Astrocyte of the spinal cord (primary cell): ENCODE results near the gene OR4D5.

ENCODE experiments used
- DNase-seq: peaks from one replicate; pipeline ENCODE4 v3.0.0; 2011; ENCODE audit warnings: low read depth, low spot score
- H3K4me3 ChIP-seq: 2 replicates; pipeline ENCODE4 v1.5.1; 2011; ENCODE audit warnings: low read depth, mild to moderate bottlenecking, low read length, moderate library complexity
- in situ Hi-C: cut with HindIII; loops from 2 replicates; pipeline ENCODE4 v1.10.0; 2017; ENCODE audit warnings: low sequenced_read_pairs
- TF ChIP-seq, protein P1 (sequence below): IDR thresholded peaks from 2 replicates; pipeline ENCODE4 v1.5.1; 2012; ENCODE audit warnings: low read depth, mild to moderate bottlenecking, low read length, inconsistent platforms

The OR4D5 gene

DNA sequence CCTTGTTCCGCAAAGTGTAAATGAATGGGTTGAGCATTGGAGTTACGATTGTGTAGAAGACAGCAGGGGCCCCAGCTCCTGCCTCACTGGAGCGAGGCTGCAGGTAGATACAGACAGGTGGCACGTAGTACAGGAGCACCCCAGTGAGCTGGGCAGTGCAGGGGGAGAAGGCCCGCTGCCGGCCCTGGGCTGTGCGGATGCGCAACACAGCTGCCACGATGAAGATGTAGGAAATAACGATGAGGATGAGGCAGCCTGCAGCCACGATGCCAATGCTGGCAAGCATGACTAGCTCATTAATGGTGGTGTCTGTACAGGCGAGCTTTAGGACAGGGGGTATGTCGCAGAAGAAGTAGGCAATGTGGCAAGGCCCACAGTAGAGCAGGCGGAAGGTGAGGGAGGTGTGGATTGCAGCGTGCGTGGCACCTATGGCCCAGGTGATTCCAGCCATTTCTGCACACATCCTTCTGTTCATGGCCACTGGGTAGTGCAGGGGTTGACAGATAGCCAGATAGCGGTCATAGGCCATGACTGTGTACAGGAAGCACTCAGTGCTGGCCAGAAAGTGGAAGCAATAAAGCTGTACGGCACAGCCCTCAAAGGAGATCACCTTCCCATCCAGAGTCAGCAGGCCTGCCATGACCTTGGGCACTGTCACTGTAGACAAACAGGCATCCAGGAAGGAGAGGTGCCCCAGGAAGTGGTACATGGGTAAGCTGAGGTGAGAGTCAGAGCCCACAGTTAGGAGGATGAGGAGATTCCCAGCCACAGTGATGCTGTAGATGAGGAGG is 37.5 kb downstream of the OR4D5 start:
- TF ChIP-seq, protein P1, sequence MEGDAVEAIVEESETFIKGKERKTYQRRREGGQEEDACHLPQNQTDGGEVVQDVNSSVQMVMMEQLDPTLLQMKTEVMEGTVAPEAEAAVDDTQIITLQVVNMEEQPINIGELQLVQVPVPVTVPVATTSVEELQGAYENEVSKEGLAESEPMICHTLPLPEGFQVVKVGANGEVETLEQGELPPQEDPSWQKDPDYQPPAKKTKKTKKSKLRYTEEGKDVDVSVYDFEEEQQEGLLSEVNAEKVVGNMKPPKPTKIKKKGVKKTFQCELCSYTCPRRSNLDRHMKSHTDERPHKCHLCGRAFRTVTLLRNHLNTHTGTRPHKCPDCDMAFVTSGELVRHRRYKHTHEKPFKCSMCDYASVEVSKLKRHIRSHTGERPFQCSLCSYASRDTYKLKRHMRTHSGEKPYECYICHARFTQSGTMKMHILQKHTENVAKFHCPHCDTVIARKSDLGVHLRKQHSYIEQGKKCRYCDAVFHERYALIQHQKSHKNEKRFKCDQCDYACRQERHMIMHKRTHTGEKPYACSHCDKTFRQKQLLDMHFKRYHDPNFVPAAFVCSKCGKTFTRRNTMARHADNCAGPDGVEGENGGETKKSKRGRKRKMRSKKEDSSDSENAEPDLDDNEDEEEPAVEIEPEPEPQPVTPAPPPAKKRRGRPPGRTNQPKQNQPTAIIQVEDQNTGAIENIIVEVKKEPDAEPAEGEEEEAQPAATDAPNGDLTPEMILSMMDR, result no peak
- no peak for DNase-seq
- H3K4me3 ChIP-seq, result no peak overlapping the region
- in situ Hi-C loops, result no loop called here

DNA sequence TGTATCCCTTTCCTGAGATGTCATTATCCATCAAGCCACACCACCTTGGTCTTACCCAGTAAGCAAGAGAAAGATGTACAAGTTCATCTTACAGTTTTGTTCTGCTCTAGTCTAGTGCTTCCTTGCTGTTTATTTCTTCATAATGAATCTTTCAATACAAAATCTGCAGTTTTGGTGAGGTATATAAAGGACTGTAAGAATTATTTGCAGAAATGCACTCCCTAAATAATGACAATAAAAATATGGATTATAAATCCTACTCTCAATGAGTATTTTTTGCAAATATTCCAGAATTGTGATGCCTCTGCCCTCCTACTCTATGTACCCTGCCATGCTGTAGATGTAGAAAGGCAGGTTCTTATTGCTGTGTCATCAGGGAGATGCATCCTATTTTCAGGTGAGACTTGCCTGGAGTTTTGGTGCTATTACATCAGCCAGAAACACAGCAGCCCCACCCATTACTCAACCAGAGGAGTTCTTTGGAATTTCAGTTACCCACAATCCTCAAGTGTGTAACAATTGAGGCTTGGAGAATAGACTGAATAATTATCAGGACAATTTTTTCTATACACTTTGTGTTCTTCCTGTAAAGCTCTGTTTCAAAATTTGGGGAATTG is 38.4 kb downstream of the OR4D5 start, which contains the start of gene OR10S1:
OR10S1 (minus strand) TSS at position 51 of the 617 bp plus-strand sequence. CDS start 117 bp downstream, outside the sequence.
- TF ChIP-seq, protein P1, result no peak
- no peak within 1 kb of the TSS for H3K4me3 ChIP-seq
- DNase-seq, result no peak
- in situ Hi-C loops, result no loop called here

DNA sequence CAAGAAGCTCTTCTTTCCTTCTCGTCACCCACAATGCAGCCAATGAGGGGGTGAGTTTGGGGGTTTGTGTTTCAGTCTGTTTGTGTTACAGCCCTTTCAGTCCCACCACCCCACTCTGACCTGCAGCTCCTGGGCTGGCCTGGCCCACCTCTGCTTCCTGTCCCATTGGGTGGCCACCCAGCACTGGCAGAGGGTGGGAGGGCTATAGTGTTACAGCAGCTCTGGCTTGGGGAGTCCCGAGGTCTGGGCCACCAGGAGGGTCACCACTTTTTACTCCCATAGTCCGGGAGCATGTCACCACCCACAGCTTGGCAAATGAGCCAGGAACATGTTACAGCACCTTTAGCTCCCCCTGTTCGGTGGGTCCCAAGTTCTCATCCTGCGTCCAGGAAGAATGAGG is 39.9 kb downstream of the OR4D5 start:
- TF ChIP-seq, protein P1, result no peak
- in situ Hi-C loops, result no loop called here
- no peak for DNase-seq
- no peak overlapping the region for H3K4me3 ChIP-seq
